Transverse colon (tissue), 4 donors: ENCODE measurements around the gene ZC3H7A.

ENCODE experiments used
- CTCF ChIP-seq, 5 experiments: fragments of 200-600 bp in 3 of 5; fragments of 450-650 bp in 2 of 5; sonication (generic) in 3 of 5; IDR thresholded peaks; 1 replicate in 2 of 5; 2 replicates in 3 of 5; pipeline ENCODE4 v1.5.1; 2016 to 2017; ENCODE audit warnings: antibody characterized with exemption in 5 of 5, inconsistent platforms in 3 of 5, mild to moderate bottlenecking in 2 of 5, moderate library complexity in 1 of 5
- EP300 ChIP-seq: sonication (generic); formaldehyde crosslinking; IDR thresholded peaks from one replicate; pipeline ENCODE4 v1.6.1; 2017; ENCODE audit warnings: antibody characterized with exemption, low read depth
- POLR2A ChIP-seq: fragments of 450-650 bp; IDR thresholded peaks from one replicate; pipeline ENCODE4 v1.6.1; 2016; ENCODE audit warnings: antibody characterized with exemption, mild to moderate bottlenecking, moderate library complexity
- POLR2AphosphoS5 ChIP-seq, 3 donors: sonication (generic); formaldehyde crosslinking; IDR thresholded peaks; one replicate each; pipeline ENCODE4 v1.6.1; 2016; ENCODE audit warnings: antibody characterized with exemption in 3 of 3

GRCh38 chr16:11729787-11730186 is 67.3 kb downstream of the ZC3H7A start:
- TF ChIP-seq EP300 (no peak), CTCF (IDR thresholded peaks at IDR 0.05) (no peak), POLR2AphosphoS5 (IDR thresholded peaks at IDR 0.05) (no peak), POLR2A (no peak)
